K562 (cell line): Measurements from ENCODE around the gene RHOBTB3. TPM values are rescaled to one million over a fixed set of nuclear protein-coding genes. Genes with fewer than 3 reads are reported as not detected.

ENCODE experiments used
- ARID4B ChIP-seq: sonication (generic); formaldehyde crosslinking; IDR thresholded peaks from 2 replicates; pipeline ENCODE4 v1.8.0; 2022; ENCODE audit warnings: mild to moderate bottlenecking, missing genetic modification reagents
- CBFB ChIP-seq: sonication (generic); formaldehyde crosslinking; IDR thresholded peaks from 2 replicates; pipeline ENCODE4 v1.4.0; 2020; ENCODE audit warnings: mild to moderate bottlenecking, missing genetic modification reagents
- CCAR2 ChIP-seq: fragments of 200-400 bp; formaldehyde crosslinking; IDR thresholded peaks from 2 replicates; pipeline ENCODE4 v1.6.1; 2017; ENCODE audit warnings: mild to moderate bottlenecking, low read depth, low read length
- ELF4 ChIP-seq: fragments of 450-650 bp; formaldehyde crosslinking; IDR thresholded peaks from 2 replicates; pipeline ENCODE4 v1.4.0; 2022; ENCODE audit warnings: missing genetic modification characterization
- HNRNPK ChIP-seq: fragments of 200-400 bp; formaldehyde crosslinking; IDR thresholded peaks from one replicate; pipeline ENCODE4 v1.6.1; 2018; ENCODE audit warnings: mild to moderate bottlenecking, low read depth, low read length; ENCODE audit not compliant: poor library complexity, severe bottlenecking
- KDM5B ChIP-seq: fragments of 200-600 bp; sonication (generic); IDR thresholded peaks from 2 replicates; pipeline ENCODE4 v1.6.1; 2012; ENCODE audit warnings: low read depth, mild to moderate bottlenecking, moderate library complexity, low read length, control low read depth, inconsistent platforms; ENCODE audit not compliant: insufficient replicate concordance
- KLF10 ChIP-seq: fragments of 250-450 bp; sonication (Bioruptor Pico); IDR thresholded peaks from 2 replicates; pipeline ENCODE4 v1.6.1; 2021; ENCODE audit warnings: matching md5 sums
- RBFOX2 ChIP-seq: fragments of 200-400 bp; formaldehyde crosslinking; IDR thresholded peaks from 2 replicates; pipeline ENCODE4 v1.6.1; 2017; ENCODE audit warnings: low read depth, mild to moderate bottlenecking, low read length, moderate library complexity
- SRF ChIP-seq, 2 experiments: fragments of 250-450, 450-650 bp in 1 of 2; sonication (Bioruptor Pico) in 1 of 2; sonication (generic) in 1 of 2; formaldehyde crosslinking; IDR thresholded peaks; 2 replicates each; pipeline versions ENCODE4 v1.5.0 to v1.5.1; 2020 to 2022; ENCODE audit warnings: mild to moderate bottlenecking in 1 of 2, missing genetic modification reagents in 1 of 2
- ZNF140 ChIP-seq: fragments of 250-450 bp; sonication (Bioruptor Pico); IDR thresholded peaks from 2 replicates; pipeline ENCODE4 v1.8.0; 2021; ENCODE audit warnings: moderate library complexity, mild to moderate bottlenecking, inconsistent platforms
- polyA plus RNA-seq, 8 experiments: library from polyadenylated mRNA; depleted of rRNA in 4 of 8; stranded (reverse) in 5 of 8; unstranded in 3 of 8; fragments of >200 nt; fragmentation: Nextera tagmentation in 2 of 8; fragmentation: Illumina TruSeq in 1 of 8; extraction: Ambion mirVana in 2 of 8; extraction: Trizol in 1 of 8; gene quantifications; 2 replicates each; pipeline versions ENCODE4 v1.2.1 to v1.2.3, GENCODE V29; 2011 to 2014; ENCODE audit warnings: inconsistent platforms in 1 of 8, missing spikeins in 1 of 8
- total RNA-seq, 7 experiments: library from RNA; depleted of rRNA in 6 of 7; stranded (reverse); fragments of >200 nt in 6 of 7; fragmentation: Illumina TruSeq in 2 of 7; extraction: Trizol in 2 of 7; gene quantifications; 2 replicates each; pipeline versions ENCODE4 v1.2.1 to v1.2.3, GENCODE V29; 2011 to 2021; ENCODE audit warnings: low replicate concordance in 1 of 7

Gene RHOBTB3
- total and polyA plus RNA-seq, 9 of the 15 experiments (the other 6 are each of a cell fraction or from before 2014, with no cell fraction given), result 39.7 to 143 (median 115) TPM

GRCh38 chr5:95808686-95809413 is 77.7 kb downstream of the RHOBTB3 start (continued):
- TF ChIP-seq CBFB (CRISPR knock-in tag), result no peak
- TF ChIP-seq SRF (CRISPR knock-in tag; IDR thresholded peaks at IDR 0.05), result no peak
- no peak for TF ChIP-seq CCAR2
- TF ChIP-seq ARID4B (CRISPR knock-in tag), result no peak
- TF ChIP-seq KDM5B, result no peak
- TF ChIP-seq ELF4 (CRISPR knock-in tag), result no peak
- no peak for TF ChIP-seq HNRNPK
- TF ChIP-seq KLF10 (CRISPR knock-in tag), result no peak
- no peak for TF ChIP-seq RBFOX2
- no peak for TF ChIP-seq ZNF140
